Measurements from ENCODE around the gene FAM78A.

The FAM78A gene, protein sequence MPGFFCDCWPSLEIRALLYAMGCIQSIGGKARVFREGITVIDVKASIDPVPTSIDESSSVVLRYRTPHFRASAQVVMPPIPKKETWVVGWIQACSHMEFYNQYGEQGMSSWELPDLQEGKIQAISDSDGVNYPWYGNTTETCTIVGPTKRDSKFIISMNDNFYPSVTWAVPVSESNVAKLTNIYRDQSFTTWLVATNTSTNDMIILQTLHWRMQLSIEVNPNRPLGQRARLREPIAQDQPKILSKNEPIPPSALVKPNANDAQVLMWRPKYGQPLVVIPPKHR

DNA sequence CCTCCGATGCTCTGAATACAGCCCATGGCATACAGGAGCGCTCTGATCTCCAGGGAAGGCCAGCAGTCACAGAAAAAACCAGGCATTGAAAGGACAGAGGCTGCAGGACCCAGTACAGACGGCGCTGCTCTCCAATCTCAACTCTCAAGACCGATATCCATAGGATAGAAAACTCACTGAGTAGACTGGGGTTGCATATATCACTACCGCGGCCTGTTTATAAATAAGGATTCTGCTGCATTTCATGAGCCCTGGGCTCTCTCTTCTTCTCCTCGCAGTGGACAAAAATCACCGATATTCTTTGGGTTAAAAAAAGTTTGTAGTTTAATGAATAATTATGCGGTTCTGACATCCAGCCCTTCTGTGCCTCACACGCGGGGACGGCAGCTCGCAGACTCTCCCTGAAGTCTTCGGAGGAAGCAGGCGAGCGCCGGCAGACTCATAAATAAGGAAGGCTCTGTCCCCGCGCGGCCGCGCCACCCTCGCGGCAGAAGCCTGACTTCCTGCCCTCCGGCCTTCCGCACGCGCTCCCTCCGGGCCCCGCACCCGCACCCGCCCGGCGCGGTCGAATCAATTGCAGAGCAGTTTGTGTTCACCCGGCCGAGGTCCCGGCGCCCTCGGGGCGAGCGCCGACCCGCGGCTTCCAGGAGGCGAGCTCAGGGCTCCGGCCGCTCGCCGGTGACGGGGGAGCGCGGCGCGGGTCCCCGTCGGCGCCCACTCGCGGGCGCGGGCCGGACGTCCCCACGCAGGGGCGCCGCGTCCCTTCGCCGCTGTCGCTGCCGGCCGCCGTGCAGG, at the start of gene FAM78A:
FAM78A (minus strand) TSS at position 417 of the 795 bp plus-strand sequence; CDS start at position 86, 331 bp downstream.
- peak; percentile 72 for DNase-seq

DNA sequence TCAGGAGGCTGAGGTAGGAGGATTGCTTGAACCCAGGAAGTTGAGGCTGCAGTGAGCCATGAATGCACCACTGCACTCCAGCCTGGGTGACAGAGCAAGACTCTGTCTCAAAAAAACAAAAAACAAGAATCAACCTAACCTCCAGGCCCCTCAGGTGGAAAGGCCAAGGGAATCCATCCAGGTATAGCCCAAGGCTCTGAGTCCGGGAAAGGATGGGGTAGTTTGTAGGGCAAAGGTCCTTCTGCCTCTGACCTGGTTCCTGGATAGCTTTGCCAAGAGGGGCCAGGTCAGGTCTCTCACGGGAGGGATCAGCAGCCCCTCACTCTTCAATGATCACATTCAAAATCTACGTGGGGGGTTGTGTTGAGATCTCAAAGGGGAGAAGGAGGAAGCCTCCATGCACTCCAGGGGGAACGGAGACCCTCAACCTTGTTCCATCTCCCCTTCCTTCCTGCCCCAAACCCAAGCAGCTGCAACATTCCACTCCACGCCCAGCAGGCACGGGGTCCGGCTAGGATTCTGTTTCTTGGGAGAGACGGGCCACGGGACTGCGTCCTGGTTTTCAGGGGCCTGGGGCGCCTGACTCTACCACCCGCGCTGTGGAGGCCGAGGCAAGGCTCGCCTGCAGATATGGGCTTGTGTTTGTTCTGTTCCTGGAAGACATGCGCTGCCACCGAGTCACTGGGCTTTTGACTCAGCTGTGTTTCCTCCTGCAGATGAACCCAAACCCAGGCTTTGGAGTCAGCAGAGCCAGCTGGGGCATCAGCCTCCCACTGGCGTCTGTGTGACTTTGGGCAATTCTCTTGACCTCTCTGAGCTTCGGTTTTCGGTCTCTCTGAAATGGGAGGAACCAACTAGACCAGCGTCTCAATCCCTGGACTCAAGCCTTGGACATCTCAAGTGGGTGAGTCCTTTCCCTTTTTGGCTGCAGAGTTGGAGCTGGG, 48.7 kb upstream of the FAM78A start:
- DNase-seq: no peak

DNA sequence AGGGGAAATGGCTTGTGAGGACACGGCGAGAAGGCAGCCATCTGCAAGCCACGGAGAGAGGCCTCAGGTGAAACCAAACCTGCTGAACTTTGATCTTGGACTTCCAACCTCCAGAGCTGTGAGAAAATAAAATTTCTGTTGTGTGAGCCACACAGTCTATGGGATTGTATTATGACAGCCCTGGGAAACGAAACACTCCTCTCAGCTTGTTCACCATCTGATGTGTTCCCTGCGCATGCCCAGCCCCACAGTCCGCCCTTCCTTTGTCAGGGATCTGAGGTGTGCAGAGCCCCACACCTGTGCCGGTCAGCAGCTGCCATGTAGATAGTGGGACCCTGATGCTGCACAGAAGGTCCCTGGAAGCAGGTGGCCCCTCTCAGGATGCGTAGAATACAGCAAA, 47.3 kb upstream of the FAM78A start:
- no peak for DNase-seq

DNA sequence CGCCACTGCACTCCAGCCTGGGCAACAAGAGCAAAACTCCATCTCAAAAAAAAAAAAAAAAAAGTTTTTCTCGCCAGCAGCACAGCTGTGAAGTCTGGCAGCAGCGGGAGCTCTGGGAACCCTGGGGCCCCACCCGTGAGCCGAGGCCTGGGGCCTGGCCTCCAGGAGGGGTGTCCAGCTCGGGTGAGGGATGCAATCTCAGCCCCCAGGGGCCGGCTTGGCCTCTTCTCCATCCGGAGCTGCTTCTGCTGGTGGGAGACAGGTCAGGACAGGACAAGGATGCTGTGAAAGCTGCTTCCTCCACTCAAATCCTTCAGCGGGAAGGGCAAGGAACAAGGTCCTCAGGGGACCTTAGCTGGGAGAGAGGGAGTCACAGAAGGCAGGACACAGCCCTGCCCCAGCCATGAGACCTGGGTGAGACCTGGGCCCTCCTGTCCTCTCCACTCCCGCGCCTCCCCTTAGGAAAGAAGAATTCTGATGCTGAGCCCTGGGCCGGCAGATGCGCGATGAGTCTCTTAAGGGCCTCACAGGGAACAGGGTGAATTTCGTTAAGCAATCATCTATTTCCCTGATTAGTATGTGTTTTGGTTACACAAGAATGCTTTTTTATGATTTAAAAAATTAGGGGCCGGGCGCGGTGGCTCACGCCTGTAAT, 43.8 kb upstream of the FAM78A start:
- no peak for DNase-seq

DNA sequence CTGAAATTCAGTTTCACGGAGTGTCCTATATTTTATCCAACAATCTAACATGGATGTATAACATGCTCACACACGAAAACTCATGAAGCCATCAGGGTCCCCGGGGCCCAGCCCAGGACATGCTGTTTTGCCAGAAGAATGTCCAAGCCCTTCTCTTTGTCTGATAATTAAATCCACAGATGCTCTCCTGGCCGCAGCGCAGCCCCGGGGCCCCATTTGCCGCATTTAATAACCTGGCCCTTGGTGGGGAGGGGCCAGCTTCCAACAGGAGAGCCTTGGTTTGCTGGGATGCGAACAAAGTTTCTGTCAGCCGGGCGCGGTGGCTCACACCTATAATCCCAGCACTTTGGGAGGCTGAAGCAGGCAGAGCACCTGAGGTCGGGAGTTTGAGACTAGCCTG, 43.2 kb upstream of the FAM78A start:
- DNase-seq: no peak

DNA sequence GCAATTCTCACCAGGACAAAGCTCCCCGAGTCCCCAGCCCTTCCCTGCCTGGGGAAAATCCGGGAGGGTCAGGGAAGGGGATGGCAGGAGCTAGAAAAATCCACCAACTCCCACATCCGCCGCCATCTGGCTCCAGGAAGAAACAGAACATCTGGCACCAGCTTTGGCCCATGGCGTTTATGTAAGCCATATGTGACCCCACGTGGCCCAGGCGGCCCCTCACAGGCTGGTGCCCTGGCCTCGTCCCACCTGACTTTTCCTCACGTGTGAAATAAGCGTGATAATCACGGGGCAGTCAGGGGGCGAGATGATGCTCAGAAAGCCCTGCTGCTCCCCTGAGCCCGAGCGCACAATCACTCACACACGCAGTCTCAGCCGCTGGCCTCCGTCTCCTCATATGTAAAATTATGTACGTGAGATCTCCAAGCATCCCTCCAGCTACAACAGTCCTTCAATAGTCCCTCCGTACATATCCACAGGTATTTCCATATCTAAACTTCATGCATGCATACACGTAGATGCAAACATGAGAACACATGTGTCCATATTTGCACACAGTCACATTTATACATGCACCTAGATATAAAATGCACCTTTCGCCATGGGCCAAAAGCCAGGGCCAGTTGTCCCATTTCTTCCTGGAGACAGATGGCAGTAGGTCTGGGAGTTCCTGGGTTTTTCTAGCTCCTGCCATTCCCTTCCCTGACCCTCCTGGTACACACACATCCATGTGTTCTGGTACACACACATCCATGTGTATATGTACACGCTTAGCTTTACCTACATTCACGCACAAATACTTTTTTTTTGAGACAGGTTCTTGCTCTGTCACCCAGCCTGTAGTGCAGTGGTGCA, 42.1 kb upstream of the FAM78A start:
- no peak for DNase-seq

DNA sequence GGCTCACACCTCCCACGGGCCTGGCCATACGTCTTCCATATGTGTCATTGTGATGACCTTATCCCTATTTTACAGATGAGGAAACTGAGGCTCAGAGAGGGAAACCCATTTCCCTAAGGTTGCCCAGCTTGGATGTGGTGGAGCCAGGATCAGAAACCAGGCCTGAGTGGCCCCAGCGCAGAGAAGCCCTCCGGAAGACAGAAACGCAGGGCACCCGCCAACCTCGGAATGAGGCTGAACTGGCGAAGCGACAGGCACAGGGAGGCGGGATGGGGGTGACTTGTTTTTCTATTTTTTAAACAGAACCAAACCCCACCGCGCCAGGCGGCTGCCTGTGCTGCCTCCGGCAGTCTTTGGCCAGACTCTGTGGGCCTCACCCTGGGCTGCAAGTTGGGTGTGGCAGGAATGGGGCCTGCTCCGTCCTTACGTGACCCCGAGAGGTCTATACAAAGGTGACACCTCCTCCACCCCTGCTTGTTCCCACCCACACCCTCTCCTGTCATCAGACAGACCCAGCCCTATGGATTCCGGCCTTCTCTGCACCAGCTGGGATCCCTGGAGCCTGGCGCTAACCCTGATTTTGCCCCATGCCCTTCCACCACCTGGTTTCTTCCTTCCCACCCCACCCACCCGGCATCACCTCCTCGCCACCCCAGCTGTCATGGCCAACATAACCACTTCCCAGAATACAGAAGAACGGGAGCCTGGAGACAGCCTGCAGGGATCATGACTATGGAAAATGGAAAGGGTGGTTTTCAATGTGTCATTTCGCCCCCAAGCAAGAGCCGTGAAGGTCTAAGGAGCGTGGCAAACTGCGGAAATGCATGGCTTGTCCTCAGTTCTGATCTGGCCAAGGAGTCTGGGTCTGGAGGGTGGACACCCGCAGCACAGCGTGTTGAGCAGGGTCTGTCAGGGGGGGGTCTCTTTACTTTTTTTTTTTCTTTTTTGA, 36.8 kb upstream of the FAM78A start:
- no peak for DNase-seq

DNA sequence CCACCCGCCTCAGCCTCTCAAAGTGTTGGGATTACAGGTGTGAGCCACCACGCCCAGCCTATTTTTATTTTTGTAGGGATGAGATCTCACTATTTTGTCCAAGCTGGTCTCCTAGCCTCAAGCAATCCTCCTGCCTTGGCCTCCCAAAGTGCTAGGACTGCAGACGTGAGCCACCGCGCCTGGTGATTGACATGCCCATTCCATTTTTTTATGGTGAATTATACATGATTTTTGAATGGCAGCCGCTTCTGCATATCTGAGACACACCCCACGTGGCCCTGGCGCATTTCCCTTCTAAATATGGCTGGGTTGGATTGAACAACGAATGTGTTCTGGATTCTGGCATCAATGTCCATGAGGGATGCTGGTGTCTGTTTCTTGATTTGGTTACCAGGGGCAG, 35.9 kb upstream of the FAM78A start:
- DNase-seq: no peak

DNA sequence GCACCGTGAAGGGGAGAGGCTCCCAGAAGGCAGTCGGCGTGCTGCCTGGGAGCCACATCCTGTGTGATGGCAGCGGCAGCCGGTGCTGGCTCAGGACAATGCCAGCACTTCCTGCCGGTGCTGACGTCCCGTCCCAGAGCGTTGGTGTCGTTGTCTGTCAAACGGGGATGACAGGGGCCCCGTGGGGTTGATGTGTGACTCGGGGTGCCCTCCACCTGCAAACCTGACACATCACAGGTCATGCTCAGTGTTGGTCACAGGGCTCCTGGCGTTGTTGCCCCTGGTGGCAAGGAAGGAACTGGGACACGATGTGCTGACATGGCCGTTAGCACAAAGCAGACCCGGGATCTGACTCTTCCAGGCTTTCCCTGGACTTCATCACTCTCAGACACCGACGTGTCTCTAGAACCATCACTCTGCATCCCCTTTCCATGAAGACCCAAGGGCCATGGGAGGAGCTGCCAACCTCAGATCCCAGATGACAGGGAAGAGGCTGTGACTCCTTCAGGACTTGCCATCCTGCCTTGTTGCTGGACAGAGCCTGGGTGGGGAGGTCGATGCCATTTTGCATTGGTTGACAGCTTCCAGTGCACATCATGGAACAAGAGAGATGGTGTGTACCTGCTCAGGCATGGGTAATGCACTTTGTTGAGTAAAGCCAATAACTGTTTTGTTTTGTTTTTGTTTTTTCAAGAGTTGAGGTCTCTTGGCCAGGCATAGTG, 34.7 kb upstream of the FAM78A start:
- peak; percentile 78 for DNase-seq

DNA sequence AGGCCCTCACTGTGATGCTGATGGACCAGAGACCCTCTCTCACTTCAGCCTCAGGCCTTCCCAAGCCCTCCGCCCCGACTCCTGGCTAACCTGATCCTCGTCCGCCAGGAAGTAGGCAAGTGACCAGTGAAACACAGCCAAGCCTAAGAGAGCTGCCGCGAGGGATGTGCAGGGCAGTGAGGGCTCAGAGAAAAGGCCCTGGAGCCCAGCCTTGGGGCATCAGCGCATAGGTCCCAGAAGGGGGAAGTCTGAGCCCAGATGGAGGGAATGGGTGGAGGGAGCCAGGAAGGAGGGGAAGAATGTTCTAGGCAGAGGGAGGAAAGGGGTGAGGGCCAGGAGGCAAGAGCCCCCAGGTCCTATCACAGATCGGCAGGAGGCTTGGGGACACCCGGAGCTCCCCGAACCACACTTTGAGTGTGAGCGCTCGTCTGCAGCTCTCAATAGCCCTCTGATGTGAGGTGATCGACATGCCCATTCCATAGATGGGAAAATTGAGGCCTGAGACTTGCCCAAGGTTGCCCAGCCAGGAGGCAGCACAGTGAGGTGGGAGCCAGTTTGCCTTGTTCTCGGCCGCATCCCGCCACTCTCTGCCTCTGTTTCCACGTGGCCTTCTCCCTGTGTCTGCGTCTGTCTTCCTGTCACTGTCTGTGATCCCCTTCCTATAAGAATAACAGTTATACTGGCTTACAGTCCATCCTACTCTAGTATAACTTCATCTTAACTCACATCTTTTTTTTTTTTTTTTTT, 33.4 kb upstream of the FAM78A start:
- no peak for DNase-seq

DNA sequence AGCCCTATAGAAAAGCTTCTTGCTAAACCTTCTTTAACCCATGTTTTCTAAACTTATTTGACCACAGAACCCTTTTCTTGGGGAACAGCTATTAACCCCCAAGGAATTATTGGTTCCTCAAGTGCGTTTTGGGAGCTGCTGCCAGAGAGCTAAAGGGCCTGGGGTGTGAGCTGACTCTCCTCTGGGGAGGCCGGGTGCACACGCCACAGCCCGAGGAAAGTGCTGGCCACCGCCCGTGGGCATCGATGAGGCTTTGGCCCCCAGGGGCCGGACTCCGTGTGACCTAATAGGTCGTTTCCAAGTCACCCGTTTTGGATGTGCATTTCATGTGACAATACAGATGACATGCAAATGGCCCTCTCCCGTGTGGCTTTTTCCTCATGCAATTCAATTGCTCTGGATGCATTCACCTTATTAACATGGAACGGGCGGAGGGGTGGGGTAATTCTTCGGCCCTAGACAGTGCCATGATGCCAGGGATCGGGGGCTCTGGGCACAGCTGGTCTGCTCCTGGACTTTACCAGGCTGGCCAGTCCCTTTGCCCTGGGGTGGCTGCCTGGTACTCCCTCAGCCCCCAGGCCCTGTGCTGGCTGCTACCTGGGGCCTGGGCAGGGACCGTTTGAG, 32.7 kb upstream of the FAM78A start:
- no peak for DNase-seq

DNA sequence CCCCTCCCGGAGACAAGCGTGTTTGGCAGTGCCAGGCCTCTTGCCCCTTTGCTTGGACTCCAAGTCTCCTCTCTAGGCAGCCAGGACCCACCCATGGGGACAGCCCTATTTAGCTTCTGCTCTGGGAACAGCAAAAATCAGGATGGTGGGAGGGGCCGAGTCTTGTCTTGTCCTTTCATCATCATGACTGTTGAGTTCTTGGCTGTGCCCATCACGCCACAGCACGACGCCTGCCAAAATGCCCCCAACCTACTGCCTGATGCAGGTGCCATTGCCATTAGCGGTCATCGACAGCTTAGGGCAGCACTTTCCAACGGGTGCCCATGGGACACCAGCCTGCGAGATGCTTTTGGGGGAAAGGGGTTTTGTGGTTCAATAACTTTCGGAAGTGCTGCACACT, 32.1 kb upstream of the FAM78A start:
- no peak for DNase-seq

DNA sequence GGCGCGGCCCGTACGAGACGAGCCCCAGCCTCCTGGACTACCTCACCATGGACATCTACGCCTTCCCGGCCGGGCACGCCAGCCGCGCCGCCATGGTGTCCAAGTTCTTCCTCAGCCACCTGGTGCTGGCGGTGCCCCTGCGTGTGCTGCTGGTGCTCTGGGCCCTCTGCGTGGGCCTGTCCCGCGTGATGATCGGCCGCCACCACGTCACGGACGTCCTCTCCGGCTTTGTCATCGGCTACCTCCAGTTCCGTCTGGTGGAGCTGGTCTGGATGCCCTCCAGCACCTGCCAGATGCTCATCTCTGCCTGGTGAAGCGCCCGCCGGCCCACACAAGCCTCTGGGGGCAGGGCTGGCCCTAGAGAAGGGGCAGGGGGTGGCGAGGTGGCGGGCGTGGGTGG, 31.7 kb upstream of the FAM78A start:
- DNase-seq: no peak

DNA sequence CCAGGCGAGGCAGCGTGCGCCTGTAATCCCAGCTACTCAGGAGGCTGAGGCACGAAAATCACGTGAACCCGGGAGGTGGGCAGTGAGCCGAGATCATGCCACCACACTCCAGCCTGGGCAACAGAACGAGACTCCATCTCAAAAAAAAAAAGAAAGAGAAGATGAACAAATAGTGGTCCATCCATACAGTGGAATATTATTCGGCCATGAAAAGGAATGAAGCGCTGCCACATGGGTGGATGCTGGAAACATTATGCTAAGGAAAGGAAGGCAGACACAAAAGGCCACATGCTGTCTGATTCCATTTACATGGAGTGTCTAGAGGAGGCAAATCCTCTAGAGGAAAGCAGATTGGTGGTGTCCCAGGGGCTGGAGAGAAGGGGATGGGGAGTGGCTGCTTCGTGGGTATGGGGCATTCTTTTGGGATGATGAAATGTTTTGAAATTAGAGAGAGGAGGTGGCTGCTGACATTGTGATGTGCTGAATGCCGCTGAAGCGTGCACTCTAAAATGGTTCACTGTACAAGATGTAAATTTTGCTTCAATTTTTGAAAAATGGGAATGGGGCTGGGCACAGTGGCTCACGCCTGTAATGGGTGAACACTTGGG, 30.2 kb upstream of the FAM78A start:
- no peak for DNase-seq

DNA sequence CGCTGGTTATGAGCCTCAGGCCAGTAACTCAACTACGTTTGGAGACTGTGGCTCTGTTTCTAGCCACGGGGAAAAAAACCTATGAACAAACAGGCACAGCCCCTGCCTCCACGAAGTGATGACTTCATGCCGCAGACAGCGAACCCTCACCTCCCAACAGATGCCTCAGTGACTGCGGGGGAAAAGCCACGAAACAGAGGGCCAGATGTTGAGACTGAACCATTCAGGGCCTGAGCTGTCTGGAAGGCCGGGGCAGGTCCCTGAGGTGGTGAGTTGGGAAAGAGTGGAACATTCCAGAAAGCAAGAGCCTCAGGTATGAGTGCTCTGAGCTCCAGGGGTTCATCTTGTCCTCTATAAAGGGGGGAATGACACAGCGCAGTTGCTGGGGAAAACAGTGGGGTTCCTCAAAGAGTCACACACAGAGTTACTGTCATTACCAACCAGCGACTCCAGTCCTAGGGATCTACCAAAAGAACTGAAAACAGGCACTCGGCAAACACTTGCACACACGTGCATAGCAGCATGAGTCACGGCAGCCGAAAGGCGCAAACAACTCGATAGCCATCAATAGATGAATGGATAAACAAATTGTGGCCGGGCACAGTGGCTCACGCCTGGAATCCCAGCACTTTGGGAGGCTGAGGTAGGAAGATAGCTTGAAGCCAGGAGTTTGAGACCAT, 28.5 kb upstream of the FAM78A start:
- no peak for DNase-seq

DNA sequence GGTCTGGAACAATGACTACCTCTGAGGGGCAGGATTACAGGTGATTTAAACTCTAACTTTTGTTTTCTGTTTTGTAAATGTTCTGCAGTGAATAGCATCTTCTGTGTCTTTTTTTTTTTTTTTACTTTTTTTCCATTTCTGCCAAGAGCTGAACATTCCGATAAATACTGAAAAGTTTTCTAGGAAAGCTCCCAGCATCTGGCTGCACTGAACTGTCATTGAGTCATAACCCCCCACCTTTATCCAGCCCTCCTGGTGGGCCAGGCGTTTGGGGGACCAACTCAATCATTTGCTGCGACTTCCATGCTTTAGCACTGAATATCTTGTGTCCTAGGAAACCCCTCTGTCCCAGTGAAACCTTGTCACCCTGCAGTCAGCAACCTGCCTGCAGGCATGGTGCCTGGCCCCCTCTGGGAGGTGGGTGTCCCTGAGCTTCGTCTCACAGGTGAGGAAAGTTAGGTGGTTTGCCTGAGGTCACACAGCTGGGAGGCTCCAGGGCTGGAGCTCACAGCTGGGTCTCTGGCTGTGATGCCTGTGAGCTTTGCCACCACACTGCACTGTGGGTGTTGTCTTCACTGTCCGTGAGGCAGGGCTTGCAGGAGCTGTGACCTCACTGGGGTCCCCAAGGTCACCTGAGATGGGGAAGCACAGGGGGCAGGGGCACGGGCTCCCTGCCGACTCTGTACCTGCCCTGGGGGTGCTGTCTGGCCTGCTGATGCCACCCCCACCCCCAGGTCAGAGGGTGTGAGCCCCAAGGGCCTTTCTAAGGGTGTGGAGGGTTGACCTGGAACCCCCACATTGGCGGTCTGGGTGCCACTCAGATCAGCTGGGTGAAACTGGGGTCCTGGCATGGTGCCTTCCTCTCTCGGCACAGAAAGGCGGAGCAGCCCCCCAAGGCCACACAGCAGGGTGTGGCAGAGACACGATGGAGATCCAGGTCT, 27.3 kb upstream of the FAM78A start:
- DNase-seq: no peak

Measured in CD4-positive, alpha-beta T cell treated with Interleukin-6 for 4 hours (primary cell).